LoVo (cell line): Measurements from ENCODE around the gene OSTN.
"Not testable (repeated sequence)": the region's sequence is repeated elsewhere in the genome, so short reads cannot be mapped to it uniquely, and the experiment has no call there.

Source experiments
- DNase-seq: peaks from one replicate; pipeline ENCODE4 v3.0.0-alpha.2; 2016; ENCODE audit warnings: low spot score

Gene OSTN

DNA sequence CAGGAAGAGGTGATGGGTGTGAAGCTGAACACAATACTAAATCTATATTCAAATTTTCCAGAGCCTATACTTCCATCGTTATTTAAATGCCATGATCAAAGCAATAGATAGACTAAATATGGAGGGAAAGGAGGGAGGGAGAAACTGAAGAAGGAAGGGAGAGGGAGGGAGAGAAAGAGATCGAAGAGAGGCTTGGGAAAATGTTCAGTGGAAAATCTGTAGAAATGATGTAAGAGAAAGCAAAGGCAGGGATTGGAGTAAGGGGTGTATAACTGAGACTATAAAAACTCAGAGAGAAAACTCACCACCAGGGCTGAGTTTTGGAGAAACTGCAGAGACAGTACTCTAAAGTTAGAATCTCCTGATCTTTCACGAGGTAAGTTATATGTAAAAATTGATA, at the start of gene OSTN:
Gene OSTN, plus strand, starts transcription at position 310 of the 400 bp plus-strand sequence. CDS start 13,292 bp downstream, outside the sequence.
- no peak for DNase-seq

GRCh38 chr3:191151653-191152052, 47.4 kb upstream of the OSTN start:
- DNase-seq = no peak

DNA sequence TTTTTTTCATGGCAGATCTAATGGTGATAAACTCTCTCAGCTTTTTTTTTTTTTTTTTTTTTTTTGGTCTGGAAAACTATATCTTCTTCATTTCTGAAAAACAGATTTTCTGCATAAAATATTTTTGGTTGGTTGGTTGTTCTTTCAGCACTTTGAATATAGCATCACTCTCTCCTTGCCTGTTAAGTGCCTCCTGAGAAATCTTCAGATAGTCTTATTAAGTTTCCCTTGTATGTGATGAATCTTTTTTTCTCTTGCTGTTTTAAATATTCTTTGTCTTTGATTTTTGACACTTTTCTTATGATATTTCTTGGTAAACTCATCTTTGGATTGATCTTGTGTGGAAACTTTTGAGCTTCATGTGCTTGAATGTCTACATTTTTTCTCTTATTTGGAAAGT, 44.2 kb upstream of the OSTN start:
- no peak for DNase-seq

GRCh38 chr3:191158247-191158646, 40.8 kb upstream of the OSTN start:
- no peak for DNase-seq

DNA sequence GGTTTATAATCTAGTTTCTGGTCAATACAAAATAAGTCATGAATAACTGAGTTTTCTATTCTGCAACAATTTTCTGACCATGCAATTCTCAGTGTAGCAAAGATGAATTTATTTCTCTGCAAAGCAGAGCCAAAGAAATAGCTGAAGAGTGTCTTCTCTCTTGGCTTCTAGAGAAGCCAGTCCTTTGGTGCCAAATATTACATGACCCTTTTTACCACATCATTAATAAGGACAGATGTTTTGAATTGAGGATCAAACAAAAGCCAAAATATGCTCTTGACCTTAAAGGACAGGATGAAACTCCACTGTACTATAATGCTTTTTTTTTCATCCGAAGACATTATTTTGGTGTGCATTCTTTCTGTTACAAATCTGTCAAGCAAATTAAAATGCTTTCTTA, 40.2 kb upstream of the OSTN start:
- no peak for DNase-seq

GRCh38 chr3:191165802-191166201, 33.2 kb upstream of the OSTN start:
- no peak for DNase-seq

- no peak for DNase-seq
Observed at GRCh38 chr3:191166368-191166767, 32.7 kb upstream of the OSTN start.

GRCh38 chr3:191169566-191169965, 29.5 kb upstream of the OSTN start:
- DNase-seq = no peak

DNA sequence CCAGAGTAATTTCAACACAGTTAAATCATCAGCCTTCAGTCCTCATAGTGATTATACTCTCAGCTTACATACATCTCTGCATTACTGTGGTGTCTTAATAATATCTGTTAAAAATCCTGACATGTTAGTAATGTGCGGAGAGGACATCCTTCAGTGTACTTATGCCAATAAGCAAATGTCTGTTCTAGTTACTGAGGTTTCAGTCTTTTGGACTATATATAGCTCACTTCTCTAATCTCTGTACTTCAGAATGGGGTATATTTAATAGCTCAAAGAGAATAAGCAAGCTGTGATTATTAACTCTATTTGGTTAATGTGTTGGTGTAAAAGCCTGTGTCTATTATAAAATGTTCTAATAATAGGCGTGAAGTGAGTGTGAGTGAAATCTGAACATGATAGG, 28.9 kb upstream of the OSTN start:
- no peak for DNase-seq

- no peak for DNase-seq
Observed at GRCh38 chr3:191175102-191175501, 23.9 kb upstream of the OSTN start.

DNA sequence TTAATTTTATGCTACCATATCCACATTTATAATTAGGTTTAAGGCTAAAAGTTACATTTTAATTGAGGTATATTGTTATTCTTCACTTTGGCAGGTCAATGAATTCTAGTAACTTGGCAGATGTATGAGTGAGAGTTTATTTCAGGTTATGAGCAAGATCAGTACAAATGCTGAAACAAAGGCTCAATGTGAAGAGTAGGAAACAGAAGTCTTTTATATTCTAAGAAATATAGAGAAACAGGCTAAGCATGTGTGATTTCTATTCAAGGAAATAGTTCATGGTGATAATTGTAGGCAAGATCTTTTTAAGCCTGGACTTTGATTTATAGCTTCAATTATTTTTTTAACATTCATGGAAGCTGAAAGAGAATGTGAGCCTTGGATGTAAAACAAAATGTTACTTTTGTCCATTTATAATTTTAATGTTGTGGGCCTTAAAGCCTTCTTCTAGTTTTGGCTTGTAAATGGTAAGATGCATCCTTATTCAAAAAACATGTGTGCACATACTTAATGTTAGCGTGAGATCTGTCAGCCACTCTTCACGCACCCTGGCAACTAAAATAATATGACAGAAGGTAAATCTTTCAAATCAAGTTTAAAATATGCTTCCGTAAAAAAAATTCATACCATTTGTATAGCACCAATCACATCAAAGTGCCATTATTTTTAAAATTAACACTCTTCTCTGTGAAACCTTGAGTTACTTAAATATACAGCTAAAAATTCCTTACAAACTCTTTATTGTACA, 22.8 kb upstream of the OSTN start:
- no peak for DNase-seq

- not testable (repeated sequence) for DNase-seq
Observed at GRCh38 chr3:191185382-191185781, 13.7 kb upstream of the OSTN start.

- not testable (repeated sequence) for DNase-seq
Observed at GRCh38 chr3:191188246-191188645, 10.8 kb upstream of the OSTN start.

DNA sequence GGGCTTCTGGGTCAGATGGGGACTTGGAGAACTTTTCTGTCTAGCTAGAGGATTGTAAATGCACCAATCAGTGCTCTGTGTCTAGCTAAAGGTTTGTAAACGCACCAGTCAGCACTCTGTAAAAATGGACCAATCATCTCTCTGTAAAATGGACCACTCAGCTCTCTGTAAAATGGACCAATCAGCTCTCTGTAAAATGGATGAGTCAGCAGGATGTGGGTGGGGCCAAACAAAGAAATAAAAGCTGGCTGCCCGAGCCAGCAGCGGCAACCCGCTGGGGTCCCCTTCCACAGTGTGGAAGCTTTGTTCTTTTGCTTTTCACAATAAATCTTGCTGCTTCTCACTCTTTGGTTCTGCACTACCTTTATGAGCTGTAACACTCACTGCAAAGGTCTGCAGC, 6.8 kb upstream of the OSTN start:
- not testable (repeated sequence) for DNase-seq

GRCh38 chr3:191192941-191193340, 6.1 kb upstream of the OSTN start:
- DNase-seq = no peak

- DNase-seq = no peak
Observed at GRCh38 chr3:191197761-191198306, 1.2 kb upstream of the OSTN start.

DNA sequence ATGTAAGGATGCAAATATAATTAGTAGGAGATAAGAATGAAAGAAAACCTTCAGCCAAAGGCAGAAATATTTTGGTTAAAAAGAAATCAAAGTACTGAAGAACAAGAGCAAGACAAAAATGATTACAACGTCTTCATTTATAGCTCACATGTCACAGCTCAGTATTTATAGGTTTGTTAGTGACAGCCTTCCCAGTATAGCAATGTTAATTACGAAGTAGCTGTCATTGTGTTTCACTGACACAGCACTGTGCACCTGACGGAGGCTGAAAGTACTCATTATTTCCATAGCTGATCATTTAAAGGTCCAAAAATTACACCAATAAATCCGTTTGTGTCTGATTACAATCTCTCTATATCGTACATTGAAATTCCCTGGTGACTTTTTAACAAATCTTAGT, 561 bp upstream of the OSTN start:
- DNase-seq = no peak

GRCh38 chr3:191210032-191210431, 11.0 kb downstream of the OSTN start:
- no peak for DNase-seq

DNA sequence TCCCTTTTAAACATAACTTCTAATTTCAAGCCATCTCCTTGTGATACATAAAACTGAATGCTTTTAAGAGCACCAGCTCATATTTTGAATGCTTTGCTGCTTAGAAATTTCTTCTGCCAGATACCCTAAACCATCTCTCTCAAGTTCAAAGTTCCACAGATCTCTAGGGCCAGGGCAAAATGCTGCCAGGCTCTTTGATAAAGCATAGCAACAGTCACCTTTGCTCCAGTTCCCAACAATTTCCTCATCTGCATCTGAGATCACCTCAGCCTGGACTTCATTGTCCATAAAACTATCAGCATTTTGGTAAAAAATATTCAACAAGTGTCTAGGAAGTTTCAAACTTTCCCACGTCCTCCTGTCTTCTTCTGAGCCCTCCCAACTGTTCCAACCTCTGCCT, 17.5 kb downstream of the OSTN start:
- DNase-seq = no peak

DNA sequence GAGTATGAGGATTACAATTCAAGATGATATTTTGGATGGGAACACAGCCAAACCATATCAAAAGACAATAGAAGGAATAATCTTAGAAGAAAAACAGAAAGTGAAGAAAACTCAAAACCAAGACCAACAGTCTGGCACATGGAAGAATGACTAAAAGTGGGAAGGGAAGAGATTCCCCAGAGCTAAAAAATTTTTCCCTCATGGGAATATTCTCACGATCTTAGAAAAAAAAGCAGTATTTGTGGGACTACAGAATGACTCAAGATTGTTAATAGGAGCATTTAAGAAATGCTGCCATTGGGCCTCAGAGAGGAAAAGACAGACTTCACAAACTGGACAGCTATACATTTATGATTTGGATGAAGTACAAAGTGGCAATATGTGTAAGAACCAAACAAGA, 18.3 kb downstream of the OSTN start:
- no peak for DNase-seq

DNA sequence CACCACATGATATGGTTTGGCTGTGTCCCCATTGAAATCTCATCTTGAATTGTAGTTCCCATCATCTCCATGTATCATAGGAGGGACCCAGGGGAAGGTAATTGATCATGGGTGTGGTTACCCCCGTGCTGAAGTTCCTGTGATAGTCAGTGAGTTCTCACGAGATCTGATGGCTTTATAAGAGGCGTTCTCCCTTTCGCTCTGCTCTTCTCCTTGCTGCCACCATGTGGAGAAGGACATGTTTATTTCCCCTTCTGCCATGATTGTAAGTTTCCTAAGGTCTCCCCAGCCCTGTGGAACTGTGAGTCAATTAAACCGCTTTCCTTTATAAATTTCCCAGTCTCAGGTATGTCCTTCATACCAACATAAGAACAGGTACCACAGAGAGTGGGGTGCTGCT, 21.9 kb downstream of the OSTN start:
- DNase-seq = no peak

DNA sequence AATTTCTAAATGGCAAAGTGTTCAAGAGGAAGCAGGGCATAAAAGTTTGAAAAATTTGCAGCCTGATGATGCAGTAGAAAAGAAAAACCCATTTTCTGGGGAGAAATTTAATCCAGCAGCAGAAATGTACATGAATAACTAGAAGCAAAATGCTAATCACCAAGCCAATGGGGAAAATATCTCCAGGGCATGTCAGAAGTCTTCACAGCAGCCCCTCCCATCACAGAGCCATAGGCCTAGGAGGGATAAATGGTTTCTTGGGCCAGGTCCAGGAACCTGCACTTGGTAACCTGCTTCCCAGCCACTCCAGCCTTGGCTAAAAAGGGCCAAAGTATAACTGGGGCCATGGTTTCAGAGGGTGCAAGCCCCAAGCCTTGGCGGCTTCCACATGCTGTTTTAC, 22.6 kb downstream of the OSTN start:
- no peak for DNase-seq

DNA sequence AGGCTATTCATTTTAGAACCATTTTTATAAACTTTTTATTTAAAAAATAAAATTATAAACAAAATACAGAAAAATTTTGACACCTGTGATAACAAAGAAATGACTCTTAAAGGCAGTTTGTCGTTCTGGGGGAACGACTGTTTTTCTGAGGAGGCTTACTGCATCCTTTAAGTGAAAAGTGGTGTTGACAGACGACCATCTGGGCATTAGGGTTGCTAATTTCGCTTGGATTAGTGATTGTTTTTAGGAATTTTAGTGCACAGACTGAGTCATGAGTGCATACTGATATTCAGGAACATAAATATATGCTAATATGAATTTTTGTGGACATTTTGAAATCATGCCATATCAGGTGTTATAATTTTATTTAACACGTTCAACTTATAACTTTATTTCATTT, 28.5 kb downstream of the OSTN start:
- no peak for DNase-seq

DNA sequence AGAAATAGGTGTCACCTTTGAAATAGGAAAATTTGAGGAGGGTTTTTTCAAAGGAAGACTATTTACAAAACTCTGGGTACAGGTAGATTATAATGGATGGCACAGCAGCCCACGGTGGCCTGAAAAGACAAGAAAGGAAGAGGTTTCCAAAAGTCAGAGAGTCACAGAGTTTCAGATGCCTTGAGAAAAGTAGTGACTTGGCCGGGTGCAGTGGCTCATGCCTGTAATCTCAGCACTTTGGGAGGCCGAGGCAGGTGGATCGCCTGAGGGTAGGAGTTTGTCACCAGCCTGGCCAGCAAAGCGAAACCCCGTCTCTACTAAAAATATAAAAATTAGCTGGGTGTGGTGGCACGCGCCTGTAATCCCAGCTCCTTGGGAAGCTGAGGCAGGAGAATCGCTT, 35.2 kb downstream of the OSTN start:
- DNase-seq = no peak
